ENCODE results near the gene NEK2.
"Not testable (repeated sequence)": the region's sequence is repeated elsewhere in the genome, so short reads cannot be mapped to it uniquely, and the experiment has no call there.

The NEK2 gene

DNA sequence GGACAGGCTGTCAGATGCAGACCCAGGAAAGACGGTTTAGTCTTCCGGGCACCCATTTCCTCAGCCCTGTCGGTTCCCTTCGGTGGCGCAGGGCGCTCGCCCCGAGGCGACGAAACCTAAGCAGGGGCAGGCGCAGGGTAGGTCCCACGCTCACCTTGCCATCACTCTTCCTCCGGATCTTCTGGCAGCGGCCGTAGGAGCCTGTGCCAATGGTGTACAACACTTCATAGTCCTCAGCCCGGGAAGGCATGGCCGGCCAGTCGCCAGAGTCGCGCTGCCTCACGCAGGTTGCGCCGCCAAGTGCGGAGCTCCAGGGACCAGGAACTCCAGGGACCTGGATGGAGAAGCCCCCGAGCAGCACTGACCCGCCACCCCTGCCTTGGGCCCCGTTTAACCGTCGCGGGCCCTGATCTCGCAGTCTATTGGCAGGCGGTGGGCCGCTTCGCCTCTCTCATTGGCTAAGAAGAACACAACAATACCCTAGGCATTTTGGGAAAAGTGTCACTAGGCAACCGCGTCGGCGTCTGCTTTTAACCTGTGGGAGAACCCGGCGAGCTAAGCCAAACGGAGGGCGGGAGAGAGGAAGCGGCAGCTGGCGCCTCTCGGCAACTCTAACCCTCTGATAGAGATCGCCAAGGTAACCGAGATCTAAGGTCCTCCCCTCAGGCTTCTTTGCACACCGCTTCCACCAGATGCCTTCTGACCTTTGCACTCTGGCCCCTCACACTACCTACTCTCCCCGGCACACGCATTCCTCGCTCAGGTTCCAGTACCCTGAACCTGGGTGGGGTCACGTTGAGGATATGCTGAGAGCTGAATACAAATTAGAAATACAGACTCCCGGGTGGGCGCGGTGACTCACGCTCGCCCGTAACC, at the start of gene NEK2:
Gene NEK2, minus strand, starts transcription at position 392 of the 876 bp plus-strand sequence. Its CDS starts 142 bp downstream, at position 250.
- peak; percentile 59 for DNase-seq (ENCODE audit: low read depth)

- no peak for DNase-seq (ENCODE audit: low read depth)
Observed at GRCh38 chr1:211724687-211725196, 49.3 kb upstream of the NEK2 start.

DNA sequence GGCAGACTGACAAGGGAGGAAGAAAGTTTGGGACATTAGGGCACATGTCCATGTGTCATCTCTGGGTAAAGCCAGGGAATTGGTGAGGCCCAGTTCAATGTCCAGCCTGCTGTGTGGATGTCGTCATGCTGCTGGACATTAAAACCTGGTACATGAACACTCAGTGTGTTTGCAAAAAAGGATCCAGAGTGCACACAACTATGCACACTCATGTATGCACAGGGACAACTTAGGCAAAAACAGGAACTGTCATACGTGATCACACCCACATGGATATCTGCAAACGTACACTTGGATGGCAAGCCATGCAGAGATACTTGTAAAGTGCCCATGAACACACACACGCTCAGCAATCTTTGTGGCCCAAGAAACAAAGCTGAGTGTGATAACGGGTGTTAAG, 47.9 kb upstream of the NEK2 start:
- no peak for DNase-seq (ENCODE audit: low read depth)

DNA sequence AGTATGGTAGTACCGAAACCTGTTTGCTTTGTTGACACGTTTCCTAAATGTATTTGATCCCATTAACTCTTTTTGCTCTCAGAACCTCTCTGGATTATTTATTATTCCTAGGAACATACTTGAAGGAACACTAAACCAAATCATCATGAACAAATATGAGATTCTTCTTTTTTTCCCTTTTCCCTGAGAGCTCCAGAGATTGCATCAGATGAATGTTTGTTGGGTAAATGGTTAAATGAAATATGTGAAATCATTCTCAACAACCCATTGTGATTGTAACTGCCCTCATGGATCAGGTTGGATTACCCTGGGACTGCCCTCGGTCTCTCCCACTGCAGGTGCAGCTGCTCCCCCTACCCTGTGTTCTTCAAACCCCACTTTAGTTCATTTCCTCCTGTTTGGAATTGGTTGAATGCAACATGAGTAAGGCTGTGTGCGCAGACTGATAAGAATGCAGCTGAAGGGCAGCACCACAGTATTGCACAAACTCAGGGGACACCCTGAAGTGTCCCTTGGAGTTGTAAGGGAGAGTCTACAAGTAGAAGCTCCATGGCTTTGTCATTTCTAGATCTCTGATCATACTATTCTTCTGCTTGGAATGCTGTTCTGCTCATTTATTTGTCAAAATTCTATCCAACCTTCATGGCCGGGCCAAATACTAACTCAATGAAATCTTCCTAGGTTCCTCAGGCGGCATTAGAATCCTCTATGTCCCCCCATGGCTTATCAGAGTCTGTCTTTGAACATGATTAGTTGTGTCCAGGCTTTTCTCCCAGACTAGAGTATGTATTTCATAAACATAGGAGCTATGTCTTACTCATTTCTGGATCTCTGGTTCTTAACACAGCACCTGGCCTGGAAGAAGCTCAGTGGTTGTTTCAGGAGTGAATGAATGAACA, 47.1 kb upstream of the NEK2 start:
- no peak for DNase-seq (ENCODE audit: low read depth)

GRCh38 chr1:211716555-211716954, 41.1 kb upstream of the NEK2 start:
- DNase-seq (ENCODE audit: low read depth) = not testable (repeated sequence)

- no peak for DNase-seq (ENCODE audit: low read depth)
Observed at GRCh38 chr1:211715971-211716370, 40.5 kb upstream of the NEK2 start.

DNA sequence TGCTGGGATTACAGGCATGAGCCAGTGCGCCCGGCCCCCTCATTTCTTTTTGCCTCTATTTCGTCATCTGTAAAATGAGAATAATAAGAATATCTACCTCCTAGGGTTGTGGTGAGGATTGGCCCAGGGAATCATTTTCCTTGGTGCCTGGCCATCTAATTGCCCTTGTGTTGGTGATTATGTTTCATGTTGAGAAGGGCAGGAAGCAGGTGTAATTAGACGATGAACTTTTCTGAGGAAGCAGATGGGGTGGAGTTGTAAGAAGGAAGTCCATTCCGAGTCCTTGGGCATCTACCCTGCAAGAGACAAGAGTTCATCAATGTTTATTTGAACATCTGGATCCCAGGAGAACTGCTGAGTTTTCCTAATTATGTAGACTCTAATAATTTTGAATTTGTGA, 38.7 kb upstream of the NEK2 start:
- no peak for DNase-seq (ENCODE audit: low read depth)

DNA sequence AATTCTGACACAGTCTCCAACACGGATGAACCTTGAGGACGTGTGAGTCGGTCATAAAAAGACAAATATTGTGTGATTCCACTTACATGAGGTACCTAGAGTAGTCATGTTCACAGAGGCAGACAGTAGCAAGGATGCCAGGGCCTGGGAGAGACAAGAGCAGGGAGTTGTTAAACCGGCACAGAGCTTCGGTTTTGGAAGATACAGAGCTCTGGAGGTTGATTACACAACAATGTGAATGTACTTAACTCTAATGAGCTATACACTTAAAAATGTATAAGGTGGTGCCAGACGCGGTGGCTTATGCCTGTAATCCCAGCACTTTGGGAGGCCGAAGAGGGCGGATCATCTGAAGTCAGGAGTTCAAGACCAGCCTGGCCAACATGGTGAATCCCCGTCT, 37.8 kb upstream of the NEK2 start:
- no peak for DNase-seq (ENCODE audit: low read depth)

DNA sequence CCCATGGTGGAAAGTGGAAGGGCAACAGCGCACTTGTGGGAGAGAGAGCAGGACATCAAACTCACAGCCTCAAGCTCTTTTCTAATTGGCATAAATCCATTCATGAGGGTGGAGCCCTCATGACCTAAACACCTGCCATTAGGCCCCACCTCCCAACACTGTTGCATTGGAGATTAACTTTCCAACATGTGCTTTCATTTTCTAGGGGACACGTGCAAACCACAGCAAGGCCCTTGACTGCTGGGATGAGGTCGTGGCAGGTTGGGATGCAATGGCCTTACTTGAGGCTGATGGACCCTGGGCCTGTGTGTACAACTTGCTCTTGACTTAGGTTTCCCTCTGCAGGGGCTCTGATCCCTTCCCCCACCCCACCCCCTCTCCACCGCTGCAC, 35.9 kb upstream of the NEK2 start:
- DNase-seq (ENCODE audit: low read depth) = no peak

DNA sequence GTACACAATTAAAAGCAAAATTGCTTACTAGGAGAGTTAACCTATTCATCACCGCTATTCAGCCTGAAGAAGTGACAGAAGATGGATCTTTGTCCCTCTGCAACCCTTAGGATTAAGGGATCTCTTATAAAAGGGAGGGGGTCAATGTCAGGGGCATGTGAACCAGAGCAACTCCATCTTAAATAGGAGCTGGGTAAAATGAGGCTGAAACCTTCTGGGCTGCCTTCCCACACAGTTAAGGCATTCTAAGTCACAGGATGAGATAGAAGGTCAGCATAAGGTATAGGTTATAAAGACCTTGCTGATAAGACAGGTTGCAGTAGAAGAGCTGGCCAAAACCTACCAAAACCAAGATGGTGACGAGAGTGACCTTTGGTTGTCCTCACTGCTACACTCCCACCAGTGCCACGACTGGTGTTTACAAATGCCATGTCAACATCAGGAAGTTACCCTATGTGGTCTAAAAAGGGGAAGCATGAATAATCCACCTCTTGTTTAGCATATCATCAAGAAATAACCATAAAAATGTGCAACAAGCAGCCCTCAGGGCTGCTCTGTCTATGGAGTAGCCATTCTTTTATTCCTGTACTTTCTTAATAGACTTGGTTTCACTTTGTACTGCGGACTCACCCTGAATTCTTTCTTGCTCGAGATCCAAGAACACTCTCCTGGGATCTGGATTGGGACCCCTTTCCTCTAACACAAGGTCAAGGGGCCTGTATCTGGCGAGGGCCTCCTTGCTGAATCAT, 35.3 kb upstream of the NEK2 start:
- no peak for DNase-seq (ENCODE audit: low read depth)

DNA sequence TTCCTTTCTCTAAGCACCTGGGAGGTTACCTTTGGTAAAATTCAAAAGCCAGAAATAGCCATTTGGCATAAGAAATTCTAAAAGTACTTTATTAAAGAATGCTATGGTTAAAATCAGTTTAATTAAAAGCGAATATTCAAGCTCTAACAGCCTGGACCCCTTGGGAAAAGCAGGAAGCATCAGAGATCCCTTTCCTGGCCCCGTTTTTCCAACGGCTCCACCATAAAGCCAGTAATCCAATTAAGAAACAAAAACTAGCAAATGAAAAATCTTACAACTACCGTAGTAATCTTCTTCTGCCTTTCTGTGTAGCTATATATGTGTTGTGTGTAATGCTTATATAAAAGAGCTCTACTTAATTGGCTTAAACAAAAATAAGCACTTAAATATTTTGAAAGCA, 33.5 kb upstream of the NEK2 start:
- no peak for DNase-seq (ENCODE audit: low read depth)

GRCh38 chr1:211708006-211708405, 32.6 kb upstream of the NEK2 start:
- no peak for DNase-seq (ENCODE audit: low read depth)

DNA sequence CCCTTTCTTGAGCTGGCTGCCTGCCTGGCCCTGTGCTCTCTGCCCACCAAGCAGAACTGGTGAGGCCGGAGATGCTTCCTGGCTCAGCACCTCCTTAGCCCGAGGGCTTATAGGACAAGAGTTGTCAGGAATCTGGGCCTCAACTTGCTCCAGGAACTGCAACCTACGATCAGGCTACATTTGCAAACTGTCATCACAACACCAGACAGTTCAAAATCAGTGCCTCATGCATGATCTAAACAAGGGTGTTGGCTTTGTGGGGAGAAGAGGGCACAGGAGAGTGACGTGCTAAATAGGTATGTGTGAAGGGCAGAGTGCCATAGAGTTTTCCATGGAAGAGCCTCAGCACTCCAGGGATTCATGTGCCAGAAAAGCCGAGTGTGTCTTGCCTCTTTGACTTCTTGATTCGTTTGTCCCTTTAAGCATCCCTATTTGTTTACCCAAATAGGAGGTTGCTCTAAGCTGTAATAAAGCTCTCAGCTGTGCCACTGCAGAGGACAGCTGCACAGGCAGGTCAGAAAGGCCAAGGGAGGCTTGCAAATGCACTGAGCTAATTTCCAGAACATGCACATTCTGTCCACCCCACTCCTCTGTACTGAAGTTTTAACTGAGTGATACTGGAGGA, 30.2 kb upstream of the NEK2 start:
- no peak for DNase-seq (ENCODE audit: low read depth)

DNA sequence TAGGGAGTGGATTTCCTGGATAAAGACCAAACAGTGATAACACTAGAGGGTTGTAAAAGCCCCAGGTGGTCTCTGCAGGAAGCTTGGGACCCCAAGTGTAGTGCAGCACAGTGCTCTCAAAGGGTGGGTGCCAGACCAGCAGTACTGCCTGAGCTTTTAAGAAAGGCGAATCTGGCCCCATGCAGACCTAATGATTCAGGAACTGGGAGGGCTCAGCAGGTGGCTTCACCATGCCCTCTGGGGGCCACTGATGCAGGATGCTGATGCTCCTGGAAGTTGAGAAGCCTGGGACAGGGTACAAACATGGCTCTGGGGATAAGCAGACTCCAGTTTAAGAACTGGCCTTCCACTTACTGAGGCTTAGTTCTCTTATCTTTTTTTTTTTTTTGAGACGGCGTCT, 29.1 kb upstream of the NEK2 start:
- no peak for DNase-seq (ENCODE audit: low read depth)

GRCh38 chr1:211703812-211704537, 28.6 kb upstream of the NEK2 start:
- DNase-seq (ENCODE audit: low read depth) = no peak

- no peak for DNase-seq (ENCODE audit: low read depth)
Observed at GRCh38 chr1:211701733-211702132, 26.3 kb upstream of the NEK2 start.

DNA sequence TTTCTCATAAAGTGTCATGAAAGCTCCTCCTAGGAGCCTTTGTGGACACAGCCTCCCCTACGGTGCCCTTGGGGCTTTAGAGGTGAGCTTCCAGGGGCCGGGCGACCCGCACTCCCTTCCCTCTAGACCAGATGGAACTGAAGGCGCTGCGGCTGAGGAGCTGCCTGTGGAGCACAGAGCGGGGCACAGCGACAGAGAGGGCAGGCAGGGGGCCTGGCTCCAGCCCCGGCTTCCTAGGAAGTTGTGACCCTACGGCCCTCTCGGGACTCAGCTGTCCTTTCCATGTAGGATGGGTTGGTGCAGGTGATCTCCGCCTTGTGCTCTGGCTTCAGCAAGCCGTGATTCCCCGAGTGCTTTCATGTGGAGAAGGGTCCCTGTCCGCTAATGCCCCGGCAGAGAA, 23.6 kb upstream of the NEK2 start:
- DNase-seq (ENCODE audit: low read depth) = no peak

DNA sequence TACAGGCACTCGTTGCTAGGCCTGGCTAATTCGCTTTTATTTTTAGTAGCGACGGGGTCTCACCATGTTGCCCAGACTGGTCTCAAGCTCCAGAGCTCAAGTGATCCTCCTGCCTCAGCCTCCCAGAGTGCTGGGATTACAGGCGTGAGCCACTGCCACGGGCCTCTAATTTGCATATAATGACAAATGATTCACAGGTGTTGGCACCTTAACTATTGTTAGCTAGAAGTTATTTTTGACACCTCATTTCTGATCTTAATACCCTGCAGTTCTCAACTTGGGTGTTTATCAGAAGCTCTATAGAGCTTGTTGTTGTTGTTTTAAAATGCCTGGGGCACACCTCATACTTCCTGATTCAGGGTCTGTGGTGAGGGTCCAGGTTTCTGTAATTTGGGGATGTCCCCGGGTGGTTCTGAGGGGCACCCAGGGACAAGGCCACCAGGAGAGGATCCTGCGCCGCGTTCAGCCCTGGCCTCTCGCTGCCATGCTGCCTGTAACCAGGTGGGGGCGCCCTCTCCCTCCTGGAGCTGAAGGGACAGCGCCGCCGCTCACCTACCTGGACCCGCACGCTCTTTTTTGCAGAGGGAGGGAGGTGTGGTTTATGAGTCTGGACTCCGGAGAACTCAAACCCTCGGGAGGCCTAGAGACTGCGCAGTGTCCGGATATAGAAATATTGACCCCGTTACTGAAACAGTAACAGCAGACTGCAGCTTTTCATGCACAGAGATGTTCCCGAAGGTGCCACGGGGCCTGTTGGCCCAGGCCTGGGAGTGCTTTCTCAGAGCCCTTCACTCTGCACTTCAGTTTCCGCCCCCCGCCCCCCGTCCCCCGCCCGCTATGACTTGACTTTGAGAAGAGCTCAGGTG, 23.0 kb upstream of the NEK2 start:
- peak; percentile 76 for DNase-seq (ENCODE audit: low read depth)

DNA sequence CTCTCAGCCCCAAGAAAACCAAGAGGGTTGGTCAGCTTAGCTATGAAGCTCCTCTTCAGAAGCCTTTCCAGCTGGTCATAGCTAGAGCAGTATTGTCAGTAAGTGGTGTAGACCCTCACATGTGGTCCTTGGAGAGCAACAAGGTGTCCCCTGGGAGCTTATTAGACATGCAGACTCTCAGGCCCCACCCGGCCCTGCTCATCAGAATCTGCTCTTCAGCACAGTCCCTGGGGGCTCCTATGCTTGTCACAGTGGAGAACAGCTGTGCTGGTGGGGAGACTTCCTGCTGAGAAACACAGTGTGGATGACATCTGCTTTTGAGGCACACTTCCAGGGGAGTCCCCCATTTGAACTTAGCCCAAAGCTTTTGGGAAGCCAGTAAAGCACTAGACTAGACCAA, 21.9 kb upstream of the NEK2 start:
- DNase-seq (ENCODE audit: low read depth) = no peak

Measured in stimulated activated CD8-positive, alpha-beta memory T cell treated with anti-CD3 and anti-CD28 coated beads, Interleukin-7, amount 100 ng/mL, for 24 hours (primary cell).